ENCODE measurements around the gene PDZRN3. TPM values are rescaled to one million over a fixed set of nuclear protein-coding genes. Genes with fewer than 3 reads are reported as not detected.

PDZRN3 gene
- total and polyA plus RNA-seq, 2 of the 13 experiments (the other 11 are each of a cell fraction or from before 2014, with no cell fraction given): not detected

DNA sequence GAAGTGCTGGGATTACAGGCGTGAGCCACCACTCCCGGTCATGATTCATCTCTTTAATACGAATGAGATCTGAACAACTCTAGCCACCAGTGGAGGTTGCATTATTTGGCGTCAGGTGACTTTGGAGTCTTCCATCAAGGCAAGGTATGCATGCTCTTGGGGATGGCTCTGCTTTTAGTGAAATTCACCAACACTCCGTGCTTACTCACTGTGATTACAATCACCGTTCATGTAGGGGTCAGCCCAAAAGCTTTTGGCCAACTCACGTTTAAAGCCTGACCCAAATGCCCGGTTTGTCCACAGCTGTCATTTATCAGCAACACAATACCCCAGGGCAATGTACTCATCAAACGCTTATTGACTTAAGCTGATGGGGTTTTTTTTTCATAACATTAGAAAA lies 155.4 kb downstream of the PDZRN3 start (continued):
- TF ChIP-seq MXD1 (CRISPR knock-in tag; IDR thresholded peaks at IDR 0.05) (no peak), REST (IDR thresholded peaks at IDR 0.05; ENCODE audit: borderline replicate concordance in 1 of 2, low read depth in 1 of 2, low read length in 2 of 2) (no peak), MATR3 (CRISPR knock-in tag; IDR thresholded peaks at IDR 0.05) (no peak), MTF2 (CRISPR knock-in tag; IDR thresholded peaks at IDR 0.05; ENCODE audit: borderline replicate concordance) (no peak), HDAC2 (CRISPR knock-in tag; IDR thresholded peaks at IDR 0.05) (no peak), KDM5B (CRISPR knock-in tag; IDR thresholded peaks at IDR 0.05; ENCODE audit: borderline replicate concordance) (no peak), ZNF615 (CRISPR knock-in tag; IDR thresholded peaks at IDR 0.05; ENCODE audit: borderline replicate concordance) (no peak), MYNN (CRISPR knock-in tag; IDR thresholded peaks at IDR 0.05; ENCODE audit: low read depth) (no peak)
- TF ChIP-seq, protein P1, sequence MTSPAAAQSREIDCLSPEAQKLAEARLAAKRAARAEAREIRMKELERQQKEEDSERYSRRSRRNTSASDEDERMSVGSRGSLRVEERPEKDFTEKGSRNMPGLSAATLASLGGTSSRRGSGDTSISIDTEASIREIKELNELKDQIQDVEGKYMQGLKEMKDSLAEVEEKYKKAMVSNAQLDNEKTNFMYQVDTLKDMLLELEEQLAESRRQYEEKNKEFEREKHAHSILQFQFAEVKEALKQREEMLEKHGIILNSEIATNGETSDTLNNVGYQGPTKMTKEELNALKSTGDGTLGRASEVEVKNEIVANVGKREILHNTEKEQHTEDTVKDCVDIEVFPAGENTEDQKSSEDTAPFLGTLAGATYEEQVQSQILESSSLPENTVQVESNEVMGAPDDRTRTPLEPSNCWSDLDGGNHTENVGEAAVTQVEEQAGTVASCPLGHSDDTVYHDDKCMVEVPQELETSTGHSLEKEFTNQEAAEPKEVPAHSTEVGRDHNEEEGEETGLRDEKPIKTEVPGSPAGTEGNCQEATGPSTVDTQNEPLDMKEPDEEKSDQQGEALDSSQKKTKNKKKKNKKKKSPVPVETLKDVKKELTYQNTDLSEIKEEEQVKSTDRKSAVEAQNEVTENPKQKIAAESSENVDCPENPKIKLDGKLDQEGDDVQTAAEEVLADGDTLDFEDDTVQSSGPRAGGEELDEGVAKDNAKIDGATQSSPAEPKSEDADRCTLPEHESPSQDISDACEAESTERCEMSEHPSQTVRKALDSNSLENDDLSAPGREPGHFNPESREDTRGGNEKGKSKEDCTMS (CRISPR knock-in tag; conservative IDR thresholded peaks at IDR 0.05): no peak
- TF ChIP-seq, protein P2, sequence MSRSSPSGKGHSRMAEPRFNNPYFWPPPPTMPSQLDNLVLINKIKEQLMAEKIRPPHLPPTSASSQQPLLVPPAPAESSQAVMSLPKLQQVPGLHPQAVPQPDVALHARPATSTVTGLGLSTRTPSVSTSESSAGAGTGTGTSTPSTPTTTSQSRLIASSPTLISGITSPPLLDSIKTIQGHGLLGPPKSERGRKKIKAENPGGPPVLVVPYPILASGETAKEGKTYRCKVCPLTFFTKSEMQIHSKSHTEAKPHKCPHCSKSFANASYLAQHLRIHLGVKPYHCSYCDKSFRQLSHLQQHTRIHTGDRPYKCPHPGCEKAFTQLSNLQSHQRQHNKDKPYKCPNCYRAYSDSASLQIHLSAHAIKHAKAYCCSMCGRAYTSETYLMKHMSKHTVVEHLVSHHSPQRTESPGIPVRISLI (CRISPR knock-in tag; IDR thresholded peaks at IDR 0.05; ENCODE audit: borderline replicate concordance): no peak
- TF ChIP-seq, protein P3, sequence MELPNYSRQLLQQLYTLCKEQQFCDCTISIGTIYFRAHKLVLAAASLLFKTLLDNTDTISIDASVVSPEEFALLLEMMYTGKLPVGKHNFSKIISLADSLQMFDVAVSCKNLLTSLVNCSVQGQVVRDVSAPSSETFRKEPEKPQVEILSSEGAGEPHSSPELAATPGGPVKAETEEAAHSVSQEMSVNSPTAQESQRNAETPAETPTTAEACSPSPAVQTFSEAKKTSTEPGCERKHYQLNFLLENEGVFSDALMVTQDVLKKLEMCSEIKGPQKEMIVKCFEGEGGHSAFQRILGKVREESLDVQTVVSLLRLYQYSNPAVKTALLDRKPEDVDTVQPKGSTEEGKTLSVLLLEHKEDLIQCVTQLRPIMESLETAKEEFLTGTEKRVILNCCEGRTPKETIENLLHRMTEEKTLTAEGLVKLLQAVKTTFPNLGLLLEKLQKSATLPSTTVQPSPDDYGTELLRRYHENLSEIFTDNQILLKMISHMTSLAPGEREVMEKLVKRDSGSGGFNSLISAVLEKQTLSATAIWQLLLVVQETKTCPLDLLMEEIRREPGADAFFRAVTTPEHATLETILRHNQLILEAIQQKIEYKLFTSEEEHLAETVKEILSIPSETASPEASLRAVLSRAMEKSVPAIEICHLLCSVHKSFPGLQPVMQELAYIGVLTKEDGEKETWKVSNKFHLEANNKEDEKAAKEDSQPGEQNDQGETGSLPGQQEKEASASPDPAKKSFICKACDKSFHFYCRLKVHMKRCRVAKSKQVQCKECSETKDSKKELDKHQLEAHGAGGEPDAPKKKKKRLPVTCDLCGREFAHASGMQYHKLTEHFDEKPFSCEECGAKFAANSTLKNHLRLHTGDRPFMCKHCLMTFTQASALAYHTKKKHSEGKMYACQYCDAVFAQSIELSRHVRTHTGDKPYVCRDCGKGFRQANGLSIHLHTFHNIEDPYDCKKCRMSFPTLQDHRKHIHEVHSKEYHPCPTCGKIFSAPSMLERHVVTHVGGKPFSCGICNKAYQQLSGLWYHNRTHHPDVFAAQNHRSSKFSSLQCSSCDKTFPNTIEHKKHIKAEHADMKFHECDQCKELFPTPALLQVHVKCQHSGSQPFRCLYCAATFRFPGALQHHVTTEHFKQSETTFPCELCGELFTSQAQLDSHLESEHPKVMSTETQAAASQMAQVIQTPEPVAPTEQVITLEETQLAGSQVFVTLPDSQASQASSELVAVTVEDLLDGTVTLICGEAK (IDR thresholded peaks at IDR 0.05): no peak
- TF ChIP-seq, protein P3 (CRISPR knock-in tag; IDR thresholded peaks at IDR 0.05): no peak

All from HepG2 (cell line).